ENCODE results near the gene EME2. TPM values are rescaled to one million over a fixed set of nuclear protein-coding genes. Genes with fewer than 3 reads are reported as not detected.

Gene EME2
- total RNA-seq, 1 experiment from 2014 or later: 19.5 TPM

DNA sequence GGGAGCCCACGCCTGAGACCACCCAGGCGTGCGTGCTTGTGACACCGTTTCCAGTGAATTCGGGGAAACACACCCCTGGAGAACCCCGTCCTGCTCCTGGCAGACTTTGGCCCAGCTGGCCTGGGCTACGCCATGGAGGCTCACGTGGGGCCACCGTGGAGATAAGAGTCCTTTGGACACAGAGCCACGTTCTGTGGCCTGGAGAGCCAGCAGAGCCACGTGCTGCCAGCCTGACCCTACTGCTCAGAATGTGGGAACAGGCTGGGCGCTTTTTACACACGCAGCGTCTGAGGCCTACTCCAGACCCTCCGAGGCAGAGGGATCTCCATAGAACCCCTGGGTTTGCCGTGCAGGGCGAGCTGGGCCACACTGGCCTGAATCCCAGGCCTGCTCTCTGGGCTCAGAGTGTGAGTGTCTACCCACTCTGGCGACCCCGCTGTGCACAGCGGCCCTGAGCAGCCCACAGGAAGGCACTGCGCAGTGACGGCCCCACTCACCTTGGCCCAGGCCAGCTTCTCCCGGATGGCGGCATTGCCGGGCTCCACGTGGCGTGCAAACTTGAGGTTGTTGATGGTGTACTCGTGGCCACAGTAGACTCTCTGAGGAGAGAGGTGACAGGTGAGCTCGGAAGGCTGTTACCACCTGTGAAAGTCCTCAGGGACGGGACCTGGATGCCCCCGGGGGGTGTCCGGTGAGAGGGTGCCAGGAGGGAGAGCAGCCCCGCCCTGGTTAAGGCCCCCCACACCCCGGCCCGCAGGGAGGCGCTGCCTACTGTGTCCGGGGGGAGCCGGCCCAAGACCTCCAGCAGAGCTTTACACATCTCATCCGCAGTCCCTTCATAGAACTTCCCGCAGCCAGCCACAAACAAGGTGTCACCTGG is 44.0 kb downstream of the EME2 start:
- POLR2A ChIA-PET (ENCODE audit: low non-redundant PET): no interaction called here
- Histone ChIP-seq H3K27me3 (replicated peaks; ENCODE audit: insufficient read depth, low read depth, low read length, poor library complexity) (no peaks in the 10 kb centered on the region), H3K27ac (ENCODE audit: low read depth, low read length, poor library complexity, severe bottlenecking) (no peak overlapping the region), H3K36me3 (ENCODE audit: insufficient read depth, low read length, poor library complexity, severe bottlenecking) (no peaks in the 10 kb centered on the region), H3K9me3 (ENCODE audit: low read depth, low read length, poor library complexity, severe bottlenecking) (no peaks in the 10 kb centered on the region), H3K4me1 (ENCODE audit: insufficient read depth, low read length, poor library complexity, severe bottlenecking) (peaks cover 9% of the 10 kb centered on the region), H3K4me3 (ENCODE audit: low read depth, low read length, poor library complexity, severe bottlenecking) (no peak overlapping the region)
- no TSS peak for BruUV-seq (replicated peaks)
- CTCF ChIA-PET: no interaction called here
- DNase-seq (ENCODE audit: low spot score): no peak
- no peak for TF ChIP-seq EZH2 (IDR thresholded peaks at IDR 0.05; ENCODE audit: borderline replicate concordance, low read depth, low read length, poor library complexity, severe bottlenecking)
- TF ChIP-seq, protein P1, sequence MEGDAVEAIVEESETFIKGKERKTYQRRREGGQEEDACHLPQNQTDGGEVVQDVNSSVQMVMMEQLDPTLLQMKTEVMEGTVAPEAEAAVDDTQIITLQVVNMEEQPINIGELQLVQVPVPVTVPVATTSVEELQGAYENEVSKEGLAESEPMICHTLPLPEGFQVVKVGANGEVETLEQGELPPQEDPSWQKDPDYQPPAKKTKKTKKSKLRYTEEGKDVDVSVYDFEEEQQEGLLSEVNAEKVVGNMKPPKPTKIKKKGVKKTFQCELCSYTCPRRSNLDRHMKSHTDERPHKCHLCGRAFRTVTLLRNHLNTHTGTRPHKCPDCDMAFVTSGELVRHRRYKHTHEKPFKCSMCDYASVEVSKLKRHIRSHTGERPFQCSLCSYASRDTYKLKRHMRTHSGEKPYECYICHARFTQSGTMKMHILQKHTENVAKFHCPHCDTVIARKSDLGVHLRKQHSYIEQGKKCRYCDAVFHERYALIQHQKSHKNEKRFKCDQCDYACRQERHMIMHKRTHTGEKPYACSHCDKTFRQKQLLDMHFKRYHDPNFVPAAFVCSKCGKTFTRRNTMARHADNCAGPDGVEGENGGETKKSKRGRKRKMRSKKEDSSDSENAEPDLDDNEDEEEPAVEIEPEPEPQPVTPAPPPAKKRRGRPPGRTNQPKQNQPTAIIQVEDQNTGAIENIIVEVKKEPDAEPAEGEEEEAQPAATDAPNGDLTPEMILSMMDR (conservative IDR thresholded peaks at IDR 0.05; ENCODE audit: low read depth, low read length): no peak
- intact Hi-C loops (cut with micrococcal nuclease; ENCODE audit: unreplicated experiment): no loop called here

DNA sequence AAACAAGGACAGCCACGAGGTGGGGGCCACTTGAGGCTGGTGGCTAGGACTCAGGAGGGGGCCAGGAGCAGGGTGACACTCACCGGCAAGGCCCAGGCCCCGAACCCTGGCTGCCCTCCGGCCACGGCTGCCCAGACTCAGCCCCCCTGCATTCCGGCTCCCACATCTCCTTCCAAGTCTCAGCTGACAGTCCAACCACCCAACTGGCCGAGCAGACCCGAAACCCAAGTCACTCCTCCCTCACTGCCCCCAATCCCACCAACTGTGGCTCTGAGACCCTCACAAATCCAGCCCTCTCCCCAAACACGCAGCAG is 44.6 kb downstream of the EME2 start:
- POLR2A ChIA-PET (ENCODE audit: low non-redundant PET): no interaction called here
- no peaks in the 10 kb centered on the region for H3K36me3 ChIP-seq (ENCODE audit: insufficient read depth, low read length, poor library complexity, severe bottlenecking)
- H3K27ac ChIP-seq (ENCODE audit: low read depth, low read length, poor library complexity, severe bottlenecking): no peak overlapping the region
- DNase-seq (ENCODE audit: low spot score): no peak
- intact Hi-C loops (cut with micrococcal nuclease; ENCODE audit: unreplicated experiment): no loop called here
- H3K4me1 ChIP-seq (ENCODE audit: insufficient read depth, low read length, poor library complexity, severe bottlenecking): peaks cover 9% of the 10 kb centered on the region
- H3K9me3 ChIP-seq (ENCODE audit: low read depth, low read length, poor library complexity, severe bottlenecking): no peaks in the 10 kb centered on the region
- TF ChIP-seq, protein P1 (conservative IDR thresholded peaks at IDR 0.05; ENCODE audit: low read depth, low read length): no peak
- no peak overlapping the region for H3K4me3 ChIP-seq (ENCODE audit: low read depth, low read length, poor library complexity, severe bottlenecking)
- CTCF ChIA-PET: no interaction called here
- no TSS peak for BruUV-seq (replicated peaks)
- H3K27me3 ChIP-seq (replicated peaks; ENCODE audit: insufficient read depth, low read depth, low read length, poor library complexity): no peaks in the 10 kb centered on the region

DNA sequence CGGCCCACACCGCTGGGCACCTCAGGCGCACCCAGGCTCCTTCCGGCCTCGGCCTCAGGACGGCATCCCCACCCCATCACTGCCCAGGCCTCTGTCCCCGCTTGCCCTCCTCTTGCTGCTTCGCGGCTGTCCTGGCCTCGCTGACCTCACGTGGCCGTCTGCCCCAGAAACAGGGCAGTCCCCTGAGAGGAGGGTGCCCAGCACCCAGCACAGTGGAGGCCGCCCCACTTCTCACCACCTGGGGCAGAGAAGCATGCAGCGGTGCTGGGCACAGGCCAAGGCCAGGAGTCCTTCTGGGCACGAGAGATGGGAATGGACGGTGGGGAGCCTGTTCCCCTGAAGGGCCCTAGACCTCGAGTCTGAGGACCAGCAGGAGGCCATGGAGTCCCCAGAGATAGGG is 45.1 kb downstream of the EME2 start:
- no peaks in the 10 kb centered on the region for H3K36me3 ChIP-seq (ENCODE audit: insufficient read depth, low read length, poor library complexity, severe bottlenecking)
- H3K27me3 ChIP-seq (replicated peaks; ENCODE audit: insufficient read depth, low read depth, low read length, poor library complexity): no peaks in the 10 kb centered on the region
- no peak overlapping the region for H3K4me3 ChIP-seq (ENCODE audit: low read depth, low read length, poor library complexity, severe bottlenecking)
- ChIA-PET CTCF (no interaction called here), POLR2A (ENCODE audit: low non-redundant PET) (no interaction called here)
- H3K27ac ChIP-seq (ENCODE audit: low read depth, low read length, poor library complexity, severe bottlenecking): no peak overlapping the region
- intact Hi-C loops (cut with micrococcal nuclease; ENCODE audit: unreplicated experiment): no loop called here
- TF ChIP-seq EZH2 (IDR thresholded peaks at IDR 0.05; ENCODE audit: borderline replicate concordance, low read depth, low read length, poor library complexity, severe bottlenecking): no peak
- TF ChIP-seq, protein P1 (conservative IDR thresholded peaks at IDR 0.05; ENCODE audit: low read depth, low read length): no peak
- peaks cover 5% of the 10 kb centered on the region for H3K4me1 ChIP-seq (ENCODE audit: insufficient read depth, low read length, poor library complexity, severe bottlenecking)
- no peak for DNase-seq (ENCODE audit: low spot score)
- no TSS peak for BruUV-seq (replicated peaks)
- H3K9me3 ChIP-seq (ENCODE audit: low read depth, low read length, poor library complexity, severe bottlenecking): no peaks in the 10 kb centered on the region

All from A673 (cell line).